HL-60/S4 treated with retinoic acid at 250 ng/mL for 4 days and 3 days (cell line): ENCODE data around the gene CHDH.

ENCODE experiments used
- in situ Hi-C: fragments of 300-500 bp; cut with MboI; formaldehyde crosslinking; loops from 2 replicates; pipeline ENCODE4 v1.7.0; 2022; ENCODE audit warnings: low sequenced_read_pairs

The CHDH gene

GRCh38 chr3:53850895-53851294 is 4.7 kb upstream of the CHDH start:
- in situ Hi-C loops = no loop called here

GRCh38 chr3:53849916-53850315 is 3.7 kb upstream of the CHDH start:
- in situ Hi-C loops = no loop called here

GRCh38 chr3:53846851-53847155 is 584 bp upstream of the CHDH start:
- in situ Hi-C loops = no loop called here

- in situ Hi-C loops = no loop called here
Measured at GRCh38 chr3:53845881-53846133, 412 bp downstream of the CHDH start.

GRCh38 chr3:53845103-53845880 is 927 bp downstream of the CHDH start:
- in situ Hi-C loops = no loop called here

GRCh38 chr3:53844262-53845102 is 1.7 kb downstream of the CHDH start:
- in situ Hi-C loops = no loop called here

- in situ Hi-C loops = no loop called here
Measured at GRCh38 chr3:53843195-53844177, 2.7 kb downstream of the CHDH start.

GRCh38 chr3:53842436-53843194 is 3.6 kb downstream of the CHDH start:
- in situ Hi-C loops = no loop called here

- in situ Hi-C loops = no loop called here
Measured at GRCh38 chr3:53841296-53841695, 4.9 kb downstream of the CHDH start.

GRCh38 chr3:53837331-53837730 is 8.9 kb downstream of the CHDH start:
- in situ Hi-C loops = no loop called here

- in situ Hi-C loops = no loop called here
Measured at GRCh38 chr3:53836084-53836872, 9.9 kb downstream of the CHDH start.

GRCh38 chr3:53835257-53835656 is 11.0 kb downstream of the CHDH start:
- in situ Hi-C loops = no loop called here

- in situ Hi-C loops = no loop called here
Measured at GRCh38 chr3:53834429-53835095, 11.7 kb downstream of the CHDH start.

- in situ Hi-C loops = no loop called here
Measured at GRCh38 chr3:53833700-53834099, 12.5 kb downstream of the CHDH start.

GRCh38 chr3:53833053-53833645 is 13.1 kb downstream of the CHDH start:
- in situ Hi-C loops = no loop called here

GRCh38 chr3:53830944-53831343 is 15.3 kb downstream of the CHDH start:
- in situ Hi-C loops = no loop called here

GRCh38 chr3:53829605-53830004 is 16.6 kb downstream of the CHDH start:
- in situ Hi-C loops = no loop called here

GRCh38 chr3:53828581-53828980 is 17.6 kb downstream of the CHDH start:
- in situ Hi-C loops = no loop called here

- in situ Hi-C loops = no loop called here
Measured at GRCh38 chr3:53826048-53826447, 20.2 kb downstream of the CHDH start.
